NCI-H1092 (cell line): Measurements from ENCODE around the gene NUP85.
A peak's percentile ranks its signal among the peaks of the same experiment; 100 is the strongest.
"Not testable (repeated sequence)": the region's sequence is repeated elsewhere in the genome, so short reads cannot be mapped to it uniquely, and the experiment has no call there.

Source experiments
- DNase-seq: peaks from one replicate; lab custom pipeline; 2025; lab: John Stamatoyannopoulos, UW

The NUP85 gene, protein sequence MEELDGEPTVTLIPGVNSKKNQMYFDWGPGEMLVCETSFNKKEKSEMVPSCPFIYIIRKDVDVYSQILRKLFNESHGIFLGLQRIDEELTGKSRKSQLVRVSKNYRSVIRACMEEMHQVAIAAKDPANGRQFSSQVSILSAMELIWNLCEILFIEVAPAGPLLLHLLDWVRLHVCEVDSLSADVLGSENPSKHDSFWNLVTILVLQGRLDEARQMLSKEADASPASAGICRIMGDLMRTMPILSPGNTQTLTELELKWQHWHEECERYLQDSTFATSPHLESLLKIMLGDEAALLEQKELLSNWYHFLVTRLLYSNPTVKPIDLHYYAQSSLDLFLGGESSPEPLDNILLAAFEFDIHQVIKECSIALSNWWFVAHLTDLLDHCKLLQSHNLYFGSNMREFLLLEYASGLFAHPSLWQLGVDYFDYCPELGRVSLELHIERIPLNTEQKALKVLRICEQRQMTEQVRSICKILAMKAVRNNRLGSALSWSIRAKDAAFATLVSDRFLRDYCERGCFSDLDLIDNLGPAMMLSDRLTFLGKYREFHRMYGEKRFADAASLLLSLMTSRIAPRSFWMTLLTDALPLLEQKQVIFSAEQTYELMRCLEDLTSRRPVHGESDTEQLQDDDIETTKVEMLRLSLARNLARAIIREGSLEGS

DNA sequence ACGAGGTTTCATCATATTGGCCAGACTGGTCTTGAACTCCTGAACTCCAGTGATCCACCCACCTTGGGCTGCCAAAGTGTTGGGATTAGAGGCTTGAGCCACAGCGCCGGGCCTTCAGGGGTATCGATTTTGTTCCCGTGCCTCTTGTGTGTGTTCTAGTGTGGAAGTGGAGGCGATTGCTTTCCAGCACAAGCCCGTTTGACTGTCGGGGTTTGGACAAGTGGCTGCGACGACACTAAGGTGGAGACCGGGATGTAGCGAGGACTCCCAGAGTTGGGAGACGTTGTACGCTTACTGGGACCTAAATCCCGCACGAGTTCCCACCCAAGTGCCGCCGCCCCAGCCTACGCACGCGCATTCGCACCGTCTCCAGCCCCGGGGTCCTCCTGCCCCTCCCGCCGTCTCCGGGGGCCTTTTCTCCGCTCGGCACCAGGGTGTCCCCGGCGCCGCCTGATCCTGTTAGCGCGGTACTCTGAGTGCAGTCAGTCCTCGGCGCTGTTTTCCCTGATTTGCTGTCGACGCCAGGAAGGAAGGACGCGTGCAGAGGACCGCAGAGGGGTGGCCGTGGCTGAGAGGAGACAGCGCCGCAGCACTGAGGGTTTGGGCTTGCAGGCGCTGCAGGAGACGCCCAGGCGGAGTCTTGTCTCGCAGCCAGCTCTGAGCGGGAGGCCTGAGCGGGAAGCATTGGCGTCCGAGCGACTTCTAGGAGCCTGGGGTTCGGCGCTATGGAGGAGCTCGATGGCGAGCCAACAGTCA is at the start of gene NUP85:
NUP85 (plus strand) TSS at position 643 of the 756 bp plus-strand sequence; CDS start at position 726, 83 bp downstream.
- peak; percentile 92 for DNase-seq

DNA sequence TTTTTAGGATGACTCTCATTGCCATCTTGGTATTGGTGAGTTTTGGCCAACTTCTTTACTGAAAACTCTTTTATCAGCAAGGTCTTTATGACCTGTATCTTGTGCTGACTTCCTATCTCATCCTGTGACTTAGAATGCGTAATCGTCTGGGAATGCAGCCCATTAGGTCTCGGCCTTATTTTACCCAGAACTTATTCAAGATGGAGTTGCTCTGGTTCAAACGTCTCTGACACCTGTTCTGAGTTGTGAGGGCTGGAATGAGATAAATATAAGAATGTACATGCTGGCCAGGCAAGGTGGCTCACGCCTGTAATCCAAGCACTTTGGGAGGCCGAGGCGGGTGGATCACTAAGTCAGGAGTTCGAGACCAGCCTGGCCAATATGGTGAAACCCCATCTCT is 47.0 kb upstream of the NUP85 start:
- not testable (repeated sequence) for DNase-seq

DNA sequence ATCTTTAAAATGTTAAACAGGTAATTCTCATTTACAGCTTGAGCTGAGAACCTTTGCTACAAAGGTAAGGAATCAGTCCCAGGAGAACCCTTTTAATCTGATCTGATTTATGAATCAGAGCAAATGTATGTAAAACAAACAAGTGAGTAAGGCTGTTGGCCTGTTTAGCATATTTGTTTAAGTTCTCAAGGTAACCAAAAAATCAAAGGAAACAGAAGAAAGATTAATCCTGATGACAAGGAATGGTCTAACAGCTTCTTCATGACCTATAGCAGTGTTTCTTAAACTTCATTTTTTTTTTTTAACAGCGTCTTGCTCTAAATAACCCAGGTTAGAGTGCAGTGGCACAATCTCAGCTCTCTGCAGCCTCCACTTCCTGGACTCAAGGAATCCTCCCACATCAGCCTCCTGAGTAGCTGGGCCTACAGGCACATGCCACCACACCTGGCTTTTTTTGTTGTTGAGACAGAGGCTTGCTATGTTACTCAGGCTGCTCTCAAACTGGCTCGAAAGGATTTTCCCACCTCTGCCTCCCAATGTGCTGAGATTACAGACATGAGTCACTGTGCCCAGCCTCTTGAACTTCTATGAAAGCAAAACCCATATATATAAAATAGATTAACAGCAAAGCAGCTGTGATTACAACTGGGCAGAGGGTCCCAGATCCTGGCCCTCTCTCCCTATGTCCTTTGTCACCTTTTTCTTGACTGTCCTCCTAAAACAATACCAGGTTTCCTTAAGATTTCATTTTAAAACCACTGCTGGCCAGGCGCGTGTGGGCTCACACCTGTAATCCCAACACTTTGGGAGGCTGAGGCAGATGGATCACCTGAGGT is 46.1 kb upstream of the NUP85 start:
- DNase-seq = no peak

DNA sequence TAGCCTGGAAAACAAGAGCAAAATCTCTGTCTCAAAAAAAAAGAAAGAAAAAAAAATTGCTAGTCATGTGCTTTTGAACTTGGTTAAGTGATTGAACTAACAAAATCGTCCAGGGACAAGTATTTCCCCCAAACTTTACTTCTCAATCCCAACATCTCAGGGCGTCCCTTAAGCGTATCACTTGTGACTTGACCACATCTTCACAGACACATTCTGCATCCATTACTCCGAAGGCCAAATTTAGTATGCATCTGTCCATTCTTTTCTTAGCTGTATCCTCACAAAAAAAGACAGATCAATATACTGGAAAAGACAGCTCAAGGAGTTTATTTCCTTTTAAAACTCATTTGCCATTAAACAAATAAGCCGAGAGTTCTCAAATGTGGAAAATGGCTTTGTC is 45.3 kb upstream of the NUP85 start:
- DNase-seq = no peak

DNA sequence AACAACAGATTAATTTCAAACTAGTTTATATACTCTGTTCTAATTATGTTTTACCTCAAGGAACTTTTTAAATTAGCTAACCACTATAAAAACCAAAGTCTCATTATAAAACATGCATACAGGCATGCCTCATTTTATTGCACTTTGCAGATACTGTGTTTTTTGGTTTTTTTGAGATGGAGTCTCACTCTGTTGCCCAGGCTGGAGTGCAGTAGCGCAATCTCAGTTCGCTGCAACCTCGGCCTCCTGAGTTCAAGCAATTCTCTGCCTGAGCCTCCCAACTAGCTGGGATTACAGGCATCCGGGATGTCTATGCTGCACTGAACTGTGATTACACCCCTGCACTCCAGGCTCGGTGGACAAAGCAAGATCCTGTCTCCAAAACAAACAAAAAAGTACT is 42.4 kb upstream of the NUP85 start:
- DNase-seq = no peak

DNA sequence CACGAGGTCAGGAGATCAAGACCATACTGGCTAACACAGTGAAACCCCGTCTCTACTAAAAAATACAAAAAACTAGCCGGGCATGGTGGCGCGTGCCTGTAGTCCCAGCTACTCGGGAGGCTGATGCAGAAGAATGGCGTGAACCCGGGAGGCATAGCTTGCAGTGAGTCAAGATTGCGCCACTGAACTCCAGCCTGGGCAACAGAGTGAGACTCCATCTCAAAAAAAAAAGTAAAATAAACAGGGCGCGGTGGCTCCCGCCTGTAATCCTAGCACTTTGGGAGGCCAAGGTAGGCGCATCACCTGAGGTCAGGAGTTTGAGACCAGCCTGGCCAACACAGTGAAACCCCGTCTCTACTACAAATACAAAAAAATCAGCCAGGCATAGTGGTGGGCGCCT is 40.9 kb upstream of the NUP85 start:
- not testable (repeated sequence) for DNase-seq

DNA sequence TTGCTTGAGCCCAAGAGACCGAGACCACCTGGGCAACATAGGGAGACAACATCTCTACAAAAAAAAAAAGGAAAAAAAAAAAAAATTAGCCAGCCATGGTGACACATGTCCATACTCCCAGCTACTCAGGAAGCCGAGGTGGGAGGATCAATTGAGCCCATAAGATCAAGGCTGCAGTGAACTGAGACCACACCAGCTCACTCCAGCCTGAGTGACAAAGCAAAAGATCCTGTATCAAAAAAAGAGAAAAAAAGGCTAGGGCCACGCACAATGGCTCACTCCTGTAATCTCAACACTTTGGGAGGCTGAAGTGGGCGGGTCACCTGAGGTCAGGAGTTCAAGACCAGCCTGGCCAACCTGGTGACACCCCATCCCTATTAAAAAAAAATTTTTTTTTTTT is 36.5 kb upstream of the NUP85 start:
- DNase-seq = no peak

DNA sequence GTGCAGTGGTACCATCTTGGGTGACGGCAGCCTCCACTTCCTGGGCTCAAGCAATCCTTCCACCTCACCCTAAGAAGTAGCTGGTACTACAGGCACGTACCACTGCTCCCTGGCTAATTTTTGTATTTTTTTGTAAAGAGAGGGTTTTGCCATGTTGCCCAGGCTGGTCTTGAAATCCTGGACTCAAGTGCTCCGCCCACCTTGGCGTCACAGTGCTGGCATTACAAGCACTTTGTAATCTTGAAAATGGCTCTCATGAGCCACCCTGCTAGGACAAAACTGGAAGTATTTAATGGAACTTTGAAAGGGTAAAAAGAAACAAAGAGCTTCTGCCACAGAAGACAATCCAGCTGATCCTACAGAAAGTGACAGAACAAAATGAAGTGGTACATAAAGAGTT is 32.0 kb upstream of the NUP85 start:
- no peak for DNase-seq

DNA sequence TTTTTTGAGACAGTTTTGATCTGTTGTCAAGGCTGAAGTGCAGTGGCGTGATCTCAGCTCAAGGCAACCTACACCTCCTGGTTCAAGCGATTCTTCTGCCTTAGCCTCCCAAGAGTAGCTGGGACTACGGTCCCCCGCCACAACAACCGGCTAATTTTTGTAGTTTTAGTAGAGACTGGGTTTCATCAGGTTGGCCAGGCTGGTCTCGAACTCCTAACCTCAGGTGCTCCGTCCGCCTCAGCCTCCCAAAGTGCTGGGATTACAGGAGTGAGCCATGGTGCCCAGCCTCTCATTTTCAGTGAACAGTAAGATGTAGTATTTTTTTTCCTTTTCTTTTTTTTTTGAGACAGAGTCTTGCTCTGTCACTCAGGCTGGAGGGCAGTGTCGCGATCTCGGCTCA is 30.5 kb upstream of the NUP85 start:
- DNase-seq = no peak

DNA sequence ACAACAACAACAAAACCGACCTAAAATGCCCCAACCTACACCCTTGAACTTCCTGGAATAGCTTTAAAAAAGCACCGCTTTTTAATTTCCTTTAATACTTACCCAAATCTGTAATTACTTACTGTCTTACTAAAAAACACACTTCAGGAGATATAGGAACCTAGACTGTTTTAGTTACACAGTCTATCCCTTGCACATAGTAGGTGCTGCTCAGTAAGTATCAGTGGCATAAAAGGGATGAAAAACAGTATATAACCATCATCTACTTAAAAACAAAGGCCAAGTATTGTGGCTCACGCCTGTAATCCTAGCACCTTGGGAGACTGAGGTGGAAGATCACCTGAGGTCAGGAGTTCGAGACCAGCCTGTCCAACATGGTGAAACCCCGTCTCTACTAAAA is 28.9 kb upstream of the NUP85 start:
- DNase-seq = no peak

DNA sequence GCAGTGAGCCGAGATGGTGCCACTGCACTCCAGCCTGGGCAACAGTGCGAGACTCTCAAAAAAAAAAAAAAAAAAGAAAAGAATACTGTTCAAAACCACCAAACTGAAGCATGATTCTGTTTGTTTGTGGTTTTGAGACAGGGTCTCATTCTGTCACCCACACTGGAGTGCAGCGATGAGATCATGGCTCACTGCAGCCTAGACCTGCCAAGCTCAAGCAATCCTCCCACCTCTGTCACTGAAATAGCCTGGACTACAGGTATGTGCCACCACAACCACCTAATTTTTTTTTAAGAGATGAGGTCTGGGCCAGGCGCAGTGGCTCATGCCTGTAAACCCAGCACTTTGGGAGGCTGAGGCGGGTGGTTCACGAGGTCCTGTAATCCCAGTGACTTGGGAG is 27.0 kb upstream of the NUP85 start:
- no peak for DNase-seq

DNA sequence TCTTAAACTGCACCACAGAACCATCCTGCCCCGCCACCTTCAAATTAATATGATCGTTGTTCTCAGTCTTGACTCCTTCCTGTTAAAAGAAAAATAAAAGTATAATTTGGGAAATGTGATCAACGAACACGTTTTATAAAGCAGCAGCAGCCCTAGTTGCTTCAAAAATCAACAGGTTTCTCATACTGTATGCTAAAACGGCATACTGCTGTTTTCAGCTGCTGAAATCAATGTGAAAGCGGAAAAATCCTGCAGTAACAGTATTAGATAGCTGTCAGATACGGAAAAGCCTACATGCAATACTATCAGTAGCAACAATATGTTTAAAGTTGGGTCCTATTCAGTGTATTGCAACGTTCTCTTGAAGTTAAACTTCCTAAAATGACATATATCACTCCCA is 24.4 kb upstream of the NUP85 start:
- no peak for DNase-seq

DNA sequence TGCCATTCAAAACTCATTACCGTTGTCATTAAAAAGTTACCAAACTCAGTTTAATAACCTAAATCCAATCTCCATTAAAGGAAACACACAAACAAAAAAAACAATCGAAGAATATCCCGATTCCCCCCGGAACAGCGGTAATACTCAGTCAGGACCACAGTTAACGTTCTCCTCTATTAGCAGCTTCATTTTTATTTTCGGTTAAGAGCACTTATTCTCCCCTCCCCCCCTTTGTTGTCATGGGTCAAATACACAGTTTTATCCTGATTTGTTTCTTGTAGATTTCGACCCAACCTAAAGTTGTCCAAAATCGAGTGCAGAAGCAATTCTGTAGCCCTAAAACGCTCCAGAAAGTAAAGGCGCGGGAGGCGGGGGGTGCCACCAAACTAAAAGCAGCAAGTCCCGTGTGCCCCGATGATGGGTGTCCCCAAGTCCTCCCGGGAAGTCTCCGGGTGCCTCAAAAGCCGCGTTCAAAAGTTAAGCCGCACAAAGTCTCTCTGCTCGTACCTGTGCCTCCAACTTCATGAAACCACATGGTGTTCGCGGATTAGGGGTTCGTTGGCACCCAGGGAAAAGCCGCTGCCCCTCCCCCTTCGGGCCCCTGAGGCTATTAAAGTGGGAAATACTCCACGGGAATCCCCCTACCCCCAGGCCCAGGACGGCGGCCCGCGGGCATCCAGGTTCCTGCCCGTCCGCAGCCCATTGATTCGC is 23.7 kb upstream of the NUP85 start:
- no peak for DNase-seq

DNA sequence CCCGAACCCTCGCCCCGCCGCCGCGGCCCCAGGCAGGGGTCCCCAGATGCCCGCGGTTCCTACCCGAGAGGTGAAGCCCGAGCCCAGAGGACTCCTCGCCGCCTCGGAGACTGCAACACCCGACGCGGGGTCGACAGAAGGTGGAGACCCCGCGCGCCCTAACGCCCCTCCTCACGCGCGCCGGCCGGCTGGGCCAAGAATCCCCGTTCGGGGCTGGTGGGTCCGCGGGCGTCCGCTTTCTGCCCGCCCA is 23.2 kb upstream of the NUP85 start:
- DNase-seq = no peak

DNA sequence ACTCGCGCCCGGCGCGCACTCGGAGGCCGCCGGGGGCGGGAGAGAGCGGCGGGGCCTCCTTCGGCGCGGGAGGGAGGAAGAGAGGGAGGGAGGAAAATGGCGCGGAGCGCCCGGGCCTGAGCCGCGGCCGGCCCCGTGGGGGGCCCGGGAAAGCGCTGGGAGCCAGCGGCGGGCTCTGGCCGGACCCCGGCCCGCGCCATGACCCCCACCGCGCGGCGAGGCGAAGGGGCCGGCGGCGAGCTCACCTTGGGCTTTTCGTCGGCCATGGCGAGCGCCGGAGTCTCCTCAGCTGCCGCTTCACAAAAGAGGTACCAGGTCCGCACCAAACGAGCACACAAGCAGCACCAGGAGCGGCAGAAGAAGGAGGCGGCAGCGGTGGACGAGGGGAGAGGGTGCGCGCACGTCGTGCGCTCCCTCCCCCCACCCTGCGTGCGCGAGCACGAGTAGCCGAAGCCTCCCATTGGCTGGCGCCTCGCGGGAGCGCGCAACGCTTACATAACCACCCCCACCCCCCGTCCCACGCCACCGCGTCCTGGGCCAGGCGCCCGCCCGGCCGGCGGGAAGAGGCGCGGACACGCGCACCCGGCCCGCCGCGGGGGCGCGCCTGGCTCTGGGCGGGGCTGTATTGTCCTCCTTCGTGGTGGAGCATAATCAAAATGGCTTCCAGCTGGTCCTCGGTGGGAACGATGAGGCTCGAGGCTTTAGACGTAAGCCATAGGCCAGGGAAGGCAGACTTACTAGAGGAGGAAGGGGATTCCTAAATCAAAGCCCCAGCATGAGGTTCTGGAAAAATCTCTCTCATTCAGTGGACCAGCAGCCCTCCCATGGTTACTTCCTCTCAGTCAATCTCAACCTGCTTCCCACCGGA is 22.7 kb upstream of the NUP85 start, which contains the start of gene SUMO2:
SUMO2 (minus strand) TSS at position 391 of the 868 bp plus-strand sequence; CDS start at position 266, 125 bp downstream.
- DNase-seq = peak; percentile 90

DNA sequence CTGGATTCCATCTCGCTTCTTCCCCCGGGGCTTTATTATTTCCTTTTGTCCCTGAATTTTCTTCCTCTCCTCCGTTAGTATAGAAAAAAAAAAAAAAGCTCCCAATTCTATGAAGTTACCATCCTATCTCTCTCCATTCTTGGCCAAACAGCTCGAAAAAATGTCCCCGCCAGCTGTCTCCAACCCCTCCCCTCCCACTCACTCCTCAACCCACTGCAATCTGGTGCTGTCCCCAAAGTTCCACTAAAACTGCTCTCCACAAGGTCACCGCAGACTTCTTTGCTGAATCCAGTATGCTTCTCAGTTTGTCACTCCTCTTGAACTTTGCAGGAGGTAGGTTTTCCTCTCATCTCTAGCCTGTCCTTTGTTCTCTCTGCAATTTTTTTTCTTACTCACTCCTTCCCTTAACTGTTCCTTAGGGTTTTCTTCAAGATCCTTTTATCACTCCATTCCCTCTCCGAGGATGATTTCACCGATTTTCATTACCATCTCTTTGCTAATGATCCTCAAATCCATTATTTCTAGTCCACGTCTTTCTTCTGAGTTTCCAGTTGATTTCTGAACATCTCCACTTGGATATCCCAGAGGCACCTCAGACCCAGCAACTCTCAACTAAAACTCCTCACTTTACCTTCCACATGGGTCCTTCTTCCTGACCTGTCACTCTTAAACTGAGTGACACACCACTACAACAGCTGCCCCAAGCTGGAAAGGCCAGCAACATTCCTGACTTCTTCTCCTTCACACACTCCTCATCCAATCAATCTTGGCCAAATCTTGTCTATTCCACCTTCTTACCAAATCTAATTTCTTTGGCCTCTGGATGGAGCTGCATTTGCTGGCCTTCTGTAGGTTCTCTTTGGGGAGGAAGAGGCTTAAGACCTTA is 21.2 kb upstream of the NUP85 start:
- no peak for DNase-seq

DNA sequence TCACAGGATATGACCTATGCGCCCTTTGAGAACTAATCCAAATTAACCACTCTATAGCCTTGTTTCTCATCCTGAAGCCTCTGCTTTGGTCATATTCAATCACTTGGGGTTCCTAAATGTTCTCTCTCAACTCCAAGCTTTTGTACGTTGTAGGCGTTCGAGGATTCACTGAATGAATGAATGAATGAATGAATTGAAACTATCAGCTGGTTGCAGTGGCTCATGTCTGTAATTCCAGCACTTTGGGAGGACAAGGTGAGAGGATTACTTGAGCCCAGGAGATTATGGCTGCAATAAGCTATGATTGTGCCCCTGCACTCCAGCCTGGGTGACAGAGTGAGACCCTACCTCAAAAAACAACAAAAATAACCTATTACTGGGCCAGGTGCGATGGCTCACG is 16.9 kb upstream of the NUP85 start:
- no peak for DNase-seq

DNA sequence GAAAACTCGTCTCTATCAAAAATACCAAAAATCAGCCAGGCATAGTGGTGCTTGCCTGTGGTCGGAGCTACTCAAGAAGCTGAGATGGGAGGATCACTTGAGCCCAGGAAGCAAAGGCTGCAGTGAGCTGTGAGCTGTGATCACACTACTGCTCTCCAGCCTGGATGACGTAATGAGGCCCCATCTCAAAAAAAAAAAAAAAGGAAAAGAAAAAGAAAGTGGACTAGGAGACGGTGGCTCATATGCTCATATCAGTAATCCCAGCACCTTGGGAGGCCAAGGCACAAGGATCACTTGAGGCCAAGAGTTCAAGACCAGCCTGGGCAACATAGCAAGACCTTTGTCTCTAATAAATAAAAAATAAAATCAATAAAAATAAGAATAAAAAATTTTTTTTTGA is 13.9 kb upstream of the NUP85 start:
- no peak for DNase-seq

DNA sequence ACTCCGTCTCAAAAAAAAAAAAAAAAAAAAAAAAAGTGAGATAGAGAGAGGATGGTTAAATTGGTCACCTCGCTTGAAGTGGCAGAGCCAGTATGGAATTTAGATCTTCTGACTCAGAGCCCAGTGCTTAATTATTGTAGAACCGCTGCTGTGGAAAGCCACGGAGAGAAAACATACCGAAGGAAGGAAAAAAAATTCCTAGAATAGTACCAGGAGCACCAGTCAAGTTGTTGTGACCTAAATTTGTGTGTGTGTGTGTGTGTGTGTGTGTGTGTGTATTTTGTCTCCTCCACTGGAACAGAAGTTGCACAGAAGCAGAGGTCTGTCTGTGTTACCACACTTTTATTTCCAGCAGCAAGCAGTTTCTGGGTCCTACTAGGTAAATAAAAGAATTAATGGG is 10.6 kb upstream of the NUP85 start:
- DNase-seq = no peak
